NOMO-1 treated with DMSO at 0.1 percent for 48 hours (cell line): Measurements from ENCODE around the gene APBA2.
"Not testable (repeated sequence)": the region's sequence is repeated elsewhere in the genome, so short reads cannot be mapped to it uniquely, and the experiment has no call there.

Experiments
- DNase-seq: peaks from one replicate; lab custom pipeline; 2025; ENCODE audit not compliant: unreplicated experiment; lab: John Stamatoyannopoulos, UW

APBA2 gene

DNA sequence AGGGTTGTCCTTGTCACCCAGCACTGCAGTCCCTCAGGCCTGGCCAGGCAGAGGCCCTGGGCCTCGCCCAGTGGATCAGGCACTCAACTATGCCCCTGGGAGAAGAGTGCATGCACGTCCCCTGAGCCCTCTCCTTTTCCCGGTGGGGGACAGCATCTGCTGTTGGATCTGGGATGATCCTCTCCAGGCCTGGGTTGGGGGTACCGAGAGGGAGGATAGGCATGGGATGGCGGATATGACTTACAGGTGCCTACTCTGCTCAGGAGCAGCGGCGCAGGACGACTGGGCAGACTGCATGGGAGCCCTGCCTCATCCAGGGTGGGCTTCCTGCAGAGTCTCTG is 9.0 kb upstream of the APBA2 start:
- DNase-seq, result no peak

DNA sequence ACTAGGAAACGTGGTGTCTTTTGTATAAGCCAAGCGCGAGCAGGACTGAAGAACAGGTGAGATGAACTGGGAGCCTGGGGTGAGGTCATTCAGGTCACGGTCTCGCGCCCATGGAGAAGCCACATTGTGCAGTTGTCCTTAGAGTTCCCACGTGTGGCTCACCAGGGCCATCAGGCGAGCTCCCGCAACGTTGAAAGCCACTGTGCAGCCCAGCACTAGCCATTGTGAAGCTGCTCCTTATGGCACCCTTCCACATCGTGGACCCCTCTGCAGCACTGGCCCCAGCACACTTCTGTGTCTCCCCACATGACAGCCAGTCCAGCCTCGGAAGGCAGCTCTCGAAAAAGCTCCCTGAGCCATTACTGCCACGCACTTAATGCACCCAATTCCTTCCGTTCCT is 7.6 kb upstream of the APBA2 start:
- no peak for DNase-seq

DNA sequence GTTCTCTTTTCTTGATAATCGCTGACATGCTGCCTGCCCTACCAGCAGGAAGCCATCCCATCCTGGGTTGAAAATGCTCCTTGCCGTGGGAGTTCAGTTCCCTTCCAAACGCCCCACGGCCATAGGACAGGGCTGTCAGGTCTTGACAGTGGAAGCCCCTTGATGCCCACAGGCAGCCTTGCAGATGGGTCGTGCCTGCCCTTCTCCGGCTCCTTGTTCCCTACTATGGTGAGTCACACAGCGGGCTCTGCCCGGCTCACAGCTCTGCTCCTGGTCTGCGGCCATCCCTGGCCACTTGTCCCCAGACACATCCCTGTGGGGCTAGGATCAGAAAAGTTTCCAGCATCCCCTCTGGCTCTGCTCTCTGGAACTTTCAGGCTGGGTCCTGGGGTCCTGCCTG is 6.2 kb upstream of the APBA2 start:
- DNase-seq, result no peak

DNA sequence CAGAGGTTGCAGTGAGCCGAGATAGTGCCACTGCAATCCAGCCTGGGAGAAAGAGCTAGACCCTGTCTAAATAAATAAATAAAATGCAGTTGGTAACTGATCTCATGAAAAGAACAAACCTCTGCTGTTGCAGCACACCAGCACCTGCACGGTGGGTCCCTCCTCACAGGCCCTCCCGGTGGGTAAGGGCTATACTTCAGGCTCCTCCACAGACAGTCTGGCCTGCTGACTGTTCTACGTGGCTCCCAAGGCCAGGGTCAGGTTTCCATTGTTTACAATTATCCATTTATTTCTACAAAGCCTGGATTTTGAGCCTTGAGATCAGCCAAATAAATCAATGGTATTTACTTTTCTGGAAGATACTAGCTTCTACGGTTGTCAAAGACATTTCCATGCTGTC is 5.1 kb upstream of the APBA2 start:
- DNase-seq, result no peak

DNA sequence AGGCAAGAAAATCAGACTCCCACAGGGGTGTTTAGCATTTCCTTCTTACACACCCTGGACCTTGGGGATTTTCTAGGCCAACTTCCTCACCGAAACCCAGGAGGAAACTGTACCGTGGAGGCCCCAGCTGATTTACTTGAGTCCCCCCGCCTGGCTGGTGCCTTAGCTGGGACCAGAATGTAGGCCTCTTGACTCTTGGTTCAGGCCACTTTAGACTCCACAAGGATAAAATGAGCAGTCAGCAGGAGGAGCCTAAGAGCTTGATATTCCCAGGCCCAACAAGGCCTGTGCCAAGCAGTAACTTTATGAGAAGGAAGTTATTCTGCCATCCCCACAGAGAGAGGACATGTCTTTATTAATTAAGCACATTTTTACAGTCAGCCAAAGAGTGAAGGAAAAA is 4.6 kb upstream of the APBA2 start:
- DNase-seq, result peak; percentile 9

DNA sequence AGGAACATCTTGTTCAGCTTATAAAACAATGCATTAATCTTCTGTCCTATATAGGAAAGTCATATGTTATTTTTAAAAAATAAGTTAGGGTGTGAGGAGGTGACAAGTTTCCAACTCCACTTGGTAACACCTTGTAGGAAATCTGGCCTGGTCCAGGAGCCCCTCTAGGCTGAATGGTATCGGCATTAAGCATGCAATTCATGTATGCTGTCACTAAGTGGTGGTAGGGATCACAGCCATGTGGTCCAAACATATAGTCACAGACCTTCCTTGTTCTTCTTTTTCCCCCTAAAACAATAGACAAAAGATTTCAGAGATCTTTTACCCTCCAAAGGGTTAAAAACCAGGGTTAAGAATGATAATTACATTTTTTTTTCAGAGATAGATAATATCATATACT is 4.2 kb upstream of the APBA2 start:
- no peak for DNase-seq

DNA sequence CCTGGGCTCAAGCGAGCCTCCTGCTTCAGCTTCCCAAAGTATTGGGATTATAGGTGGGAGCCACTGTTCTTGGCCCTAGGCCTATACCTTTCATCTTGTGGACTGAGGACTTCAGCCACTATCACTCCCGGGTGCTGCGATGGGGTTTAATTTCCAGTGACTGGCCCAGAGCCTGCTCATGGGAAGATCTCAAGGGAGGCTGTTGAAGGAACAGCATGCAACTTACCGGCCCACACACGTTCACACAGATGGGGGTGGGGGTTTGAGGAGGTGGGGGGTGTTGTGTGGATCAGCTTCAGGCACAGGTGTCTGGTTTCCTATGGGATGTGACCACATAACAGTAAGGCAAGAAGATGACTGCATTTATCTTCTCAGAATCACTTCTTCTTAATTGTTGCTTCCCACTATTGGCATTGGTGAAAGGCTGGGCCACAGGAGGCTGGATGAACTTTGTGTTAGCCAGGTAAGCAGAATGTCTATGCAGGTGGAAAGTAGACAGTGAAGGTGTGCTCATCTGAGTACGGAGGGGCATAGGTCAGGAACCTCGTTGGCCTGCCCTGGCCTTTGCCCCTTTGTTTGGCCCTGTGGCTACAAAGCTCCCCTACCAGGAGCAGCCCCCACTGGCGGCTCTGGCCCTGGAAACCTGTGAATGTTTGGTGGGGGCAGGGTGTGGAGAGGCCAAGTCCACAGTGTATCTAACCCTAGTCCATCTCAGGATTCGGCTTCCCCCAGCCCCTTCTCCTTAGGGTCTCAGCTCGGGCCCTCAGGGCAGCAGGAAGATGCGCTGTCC is 1.4 kb upstream of the APBA2 start:
- DNase-seq, result no peak

DNA sequence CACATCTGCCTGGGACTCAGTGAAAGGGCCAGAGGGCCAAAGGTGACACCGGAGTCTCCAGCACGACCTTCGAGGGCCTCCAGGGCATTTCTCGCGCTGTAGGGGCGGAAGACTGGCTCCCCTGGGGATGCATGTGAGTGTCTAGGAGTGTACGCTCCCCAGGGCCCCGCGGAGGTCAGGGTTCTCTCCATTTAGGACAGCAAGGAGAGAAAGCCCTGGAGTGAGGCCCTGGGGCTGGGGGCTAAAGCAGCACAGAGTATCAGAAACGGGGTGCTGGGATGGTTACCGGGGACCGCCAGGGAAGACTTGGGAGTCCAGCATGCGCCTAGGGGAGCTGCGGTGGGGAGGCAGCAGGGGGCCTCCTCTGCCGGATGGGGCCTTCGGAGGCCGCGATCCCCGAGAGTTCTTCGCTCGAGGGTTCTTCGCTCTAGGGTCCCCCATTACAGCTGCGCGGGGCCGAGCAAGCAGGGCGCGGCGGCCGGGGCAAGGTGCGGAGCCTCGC is 595 bp upstream of the APBA2 start:
- DNase-seq, result no peak

DNA sequence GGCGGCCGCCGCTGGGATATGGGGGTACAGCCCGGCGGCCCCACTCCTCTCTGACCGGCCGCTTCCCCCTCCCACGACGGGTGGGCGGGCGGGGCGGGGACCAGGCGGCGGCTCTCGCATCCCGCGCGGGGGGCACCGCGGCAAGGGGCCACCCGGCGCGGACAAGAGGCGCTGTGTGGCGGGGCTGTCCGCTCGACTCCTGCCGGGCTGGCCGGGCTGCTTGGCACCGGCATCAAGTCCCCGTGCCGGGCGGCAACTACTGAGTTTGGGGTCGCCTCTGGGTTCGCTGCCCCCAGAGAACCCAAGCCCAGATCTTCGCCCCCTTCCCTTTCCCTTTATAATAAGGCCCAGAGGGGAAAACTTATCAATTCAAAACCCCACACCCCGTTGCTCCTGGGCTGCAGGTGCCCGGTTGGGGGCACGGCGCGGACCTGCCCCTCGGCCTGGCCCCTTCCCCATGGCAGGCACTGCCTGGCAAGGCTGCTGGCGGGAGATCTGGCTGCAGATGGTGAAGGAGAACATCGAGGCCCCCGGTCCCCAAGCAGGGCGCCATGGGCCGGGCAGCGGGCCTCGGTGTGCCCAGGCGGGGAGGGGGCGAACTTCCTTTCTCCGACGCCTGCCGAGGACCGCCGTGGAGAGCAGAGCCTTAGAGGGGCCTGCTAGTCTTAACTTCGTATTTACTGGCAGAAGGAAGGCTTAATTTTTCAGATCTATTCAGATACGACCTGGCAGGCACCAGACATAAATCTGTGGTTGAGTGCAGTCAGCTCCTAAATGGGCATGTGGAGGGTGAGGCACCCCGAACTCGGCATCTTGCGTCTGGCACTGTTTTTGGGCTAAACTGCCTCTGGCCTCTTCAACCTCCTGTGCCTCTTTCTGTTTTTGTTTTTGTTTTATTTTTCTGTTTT is 911 bp downstream of the APBA2 start:
- DNase-seq, result no peak

DNA sequence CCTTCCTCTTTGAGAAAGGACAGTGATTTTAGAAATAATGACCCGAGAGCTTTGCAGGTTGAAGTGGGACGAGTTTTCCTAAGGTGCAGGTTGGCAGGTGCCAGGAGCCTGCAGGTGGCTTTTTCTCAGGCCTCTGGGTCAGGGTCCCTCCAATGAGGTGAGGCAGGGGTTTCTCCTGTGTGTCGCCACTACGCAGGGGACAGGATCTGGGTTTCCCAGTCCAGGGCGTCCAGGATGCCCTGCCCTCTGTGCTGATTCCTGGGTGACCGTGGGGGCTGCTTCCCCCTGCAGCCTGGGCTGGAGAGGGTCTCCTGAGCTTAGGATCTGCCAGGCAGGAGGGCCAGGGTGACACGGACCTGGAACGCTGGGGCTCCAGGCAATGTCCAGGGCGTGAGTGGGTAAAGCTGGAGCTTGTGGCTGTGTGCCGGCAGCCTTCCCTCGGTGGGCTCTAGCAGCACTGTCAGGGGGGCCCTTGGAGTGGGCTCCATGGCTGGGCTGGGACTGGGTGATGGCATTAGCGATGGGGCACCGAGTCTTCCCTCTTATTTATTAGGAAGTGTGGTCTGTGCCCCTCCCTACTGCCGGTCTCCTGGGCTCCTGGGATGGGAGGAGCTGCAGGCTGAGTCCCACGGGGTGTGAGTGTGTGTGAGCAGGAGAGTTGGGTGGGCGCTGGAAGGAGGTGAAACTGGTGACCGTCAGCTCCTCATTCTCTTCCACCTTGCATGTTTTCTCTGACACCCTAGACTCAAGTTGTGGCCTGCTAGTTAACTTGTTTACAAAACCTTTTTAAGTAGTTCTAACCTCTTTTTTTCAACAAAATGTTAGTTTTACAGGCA is 1.8 kb downstream of the APBA2 start:
- no peak for DNase-seq

DNA sequence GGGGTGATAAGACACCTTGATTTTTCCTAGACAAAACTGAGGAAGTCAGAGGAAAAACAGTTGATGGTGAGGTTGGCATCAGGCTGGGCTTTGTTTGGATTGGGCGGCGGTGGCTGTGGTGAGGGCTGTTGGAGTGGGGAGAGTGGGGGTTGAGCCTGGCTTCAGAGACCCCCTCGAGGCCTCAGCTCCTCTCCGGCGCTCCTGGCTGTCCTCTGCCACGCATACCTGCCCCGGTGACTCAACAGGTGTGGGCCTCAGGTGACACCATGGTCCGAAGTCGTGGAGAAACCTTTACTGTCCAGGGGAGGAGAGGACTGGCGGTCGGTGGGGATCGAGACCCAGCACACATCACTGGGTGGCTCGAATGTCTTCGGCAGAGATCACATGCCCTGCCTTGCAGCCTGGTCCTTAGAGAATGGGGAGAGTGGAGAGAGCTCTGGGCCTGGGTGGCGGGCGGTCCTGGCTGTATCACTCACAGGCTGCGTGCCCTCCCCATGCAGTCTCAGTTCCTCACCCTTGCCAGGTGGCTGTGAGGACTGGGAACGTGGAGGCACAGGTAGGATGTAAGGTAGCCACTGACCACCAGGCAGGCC is 2.6 kb downstream of the APBA2 start:
- DNase-seq, result no peak

DNA sequence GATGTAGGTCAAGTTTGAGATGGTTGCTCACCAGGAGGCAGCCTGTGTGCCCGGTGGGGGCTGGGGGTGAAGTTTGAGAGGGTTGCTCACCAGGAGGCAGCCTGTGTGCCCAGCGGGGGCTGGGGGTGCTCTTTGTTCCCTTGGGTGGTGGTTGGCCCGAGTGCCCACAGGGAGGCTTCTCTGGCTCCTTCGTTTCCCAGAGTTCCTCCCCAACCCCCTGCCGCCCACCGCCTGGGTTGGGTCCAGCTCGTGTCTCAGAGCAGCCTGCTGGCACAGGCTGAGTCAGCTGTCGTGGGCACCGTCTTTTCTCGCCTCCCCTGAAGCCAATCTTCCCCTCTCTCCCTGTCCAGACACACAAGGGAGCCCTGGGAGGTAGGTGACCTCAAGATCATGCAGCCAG is 3.1 kb downstream of the APBA2 start:
- DNase-seq, result no peak

DNA sequence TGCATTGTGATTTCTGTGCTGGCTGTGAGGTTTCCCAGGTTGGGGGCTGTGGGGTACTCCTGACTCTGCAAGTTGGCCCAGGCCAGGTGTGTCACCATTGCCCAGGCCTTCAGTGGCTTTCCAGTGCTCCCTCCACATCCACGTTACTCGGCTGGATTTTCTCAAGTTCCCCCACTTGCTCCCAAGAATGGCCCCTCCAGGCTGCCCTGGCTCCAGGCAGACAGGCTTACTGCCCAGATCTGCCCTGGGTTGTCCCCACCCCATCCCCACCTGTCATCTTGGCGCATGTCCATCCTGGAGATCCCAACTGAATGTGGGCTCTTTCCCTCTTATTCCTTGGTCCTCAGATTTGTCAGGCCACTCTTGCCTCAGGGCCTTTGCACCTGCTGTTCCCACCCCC is 3.6 kb downstream of the APBA2 start:
- DNase-seq, result no peak

DNA sequence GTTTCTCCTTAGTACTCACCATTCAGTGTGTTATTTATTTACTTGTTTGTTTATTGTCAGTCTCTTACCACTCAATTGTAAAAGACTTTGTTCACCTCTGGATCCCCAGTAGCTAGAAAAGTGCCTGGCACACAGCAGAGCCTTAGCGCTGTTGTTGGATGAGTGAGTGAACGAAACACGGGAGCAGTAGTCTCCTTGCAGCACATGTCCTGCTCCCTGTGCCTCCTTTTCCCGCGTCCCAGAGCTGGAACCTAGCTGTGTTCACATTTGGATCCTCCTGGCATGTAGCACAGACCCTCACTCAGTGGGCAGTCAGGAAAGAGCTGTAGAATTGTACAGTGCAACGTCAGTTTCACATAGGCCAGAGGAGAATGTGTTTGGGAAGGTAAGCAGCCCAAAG is 4.1 kb downstream of the APBA2 start:
- DNase-seq, result not testable (repeated sequence)

DNA sequence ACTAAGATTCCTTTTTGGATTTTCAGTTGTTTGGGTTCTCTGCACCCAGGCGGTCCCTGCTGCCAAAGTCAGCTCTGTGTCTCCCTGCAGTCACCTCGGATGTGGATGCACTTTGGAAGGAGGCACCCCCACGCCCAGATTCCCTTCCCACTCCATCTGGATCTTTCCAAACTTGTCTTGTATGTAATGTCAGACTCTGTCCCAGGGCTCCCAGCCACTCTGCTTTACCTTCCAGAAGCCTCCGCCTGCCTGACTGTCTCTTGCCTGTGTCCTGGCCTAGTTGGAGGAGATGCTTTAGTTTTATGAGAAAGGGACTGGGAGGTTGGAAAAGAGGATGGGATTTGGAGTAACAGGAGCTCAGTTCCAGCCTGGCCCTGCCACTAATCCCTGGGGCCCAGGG is 4.5 kb downstream of the APBA2 start:
- not testable (repeated sequence) for DNase-seq

DNA sequence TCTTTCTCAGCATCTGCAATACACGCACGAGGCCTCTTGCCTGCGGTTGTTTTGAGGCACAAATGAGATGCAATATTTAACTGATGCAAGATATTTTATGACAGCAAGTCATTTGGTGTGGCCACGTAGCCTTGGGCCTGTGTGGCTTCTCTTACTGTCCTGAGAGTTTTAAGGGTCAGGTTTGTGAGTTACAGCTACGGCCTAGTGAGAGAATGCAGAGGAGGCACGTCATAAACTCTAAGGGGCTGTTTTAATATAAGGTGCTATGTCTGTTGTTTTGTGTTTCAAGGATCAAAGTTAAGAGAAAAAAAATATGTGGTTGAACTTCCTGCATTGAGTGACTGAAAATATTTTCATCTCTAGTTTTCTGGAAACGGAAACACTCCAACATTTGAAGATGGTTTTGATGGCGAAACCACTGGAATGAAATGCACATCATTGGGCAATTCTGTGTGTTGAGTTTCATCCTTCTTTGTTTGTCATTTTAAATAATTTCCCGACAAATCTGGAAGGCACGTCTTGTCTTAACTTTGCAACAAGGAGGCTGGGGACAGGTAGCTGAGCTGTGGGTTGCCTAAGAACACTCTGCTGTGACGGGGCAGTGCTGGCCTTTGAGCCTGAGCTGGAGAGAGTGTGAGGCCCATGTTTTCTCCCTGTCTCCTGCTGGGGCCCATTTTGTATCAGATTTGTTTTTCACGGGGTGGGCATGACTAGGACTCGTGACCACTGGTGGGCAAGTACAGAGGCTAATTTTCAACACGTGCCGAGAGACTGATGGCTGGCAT is 5.1 kb downstream of the APBA2 start:
- peak; percentile 85 for DNase-seq

DNA sequence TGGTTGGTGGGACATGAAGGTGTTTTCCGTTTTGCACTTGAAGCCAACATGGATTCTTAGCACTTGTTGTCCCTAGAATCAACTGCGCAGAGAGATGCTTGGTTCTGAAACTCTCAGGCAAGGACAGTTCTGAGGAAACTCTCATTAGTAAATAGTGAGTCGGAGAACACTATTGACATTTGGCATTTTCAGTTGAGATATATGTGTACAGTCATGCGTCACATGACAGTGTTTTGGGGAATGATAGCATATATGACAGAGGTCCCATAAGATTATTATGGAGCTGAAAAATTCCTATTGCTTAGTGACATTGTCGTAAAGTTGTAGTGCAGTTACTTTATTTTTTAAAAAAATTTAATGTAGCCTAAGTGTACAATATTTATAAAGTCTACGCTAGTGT is 5.8 kb downstream of the APBA2 start:
- no peak for DNase-seq

DNA sequence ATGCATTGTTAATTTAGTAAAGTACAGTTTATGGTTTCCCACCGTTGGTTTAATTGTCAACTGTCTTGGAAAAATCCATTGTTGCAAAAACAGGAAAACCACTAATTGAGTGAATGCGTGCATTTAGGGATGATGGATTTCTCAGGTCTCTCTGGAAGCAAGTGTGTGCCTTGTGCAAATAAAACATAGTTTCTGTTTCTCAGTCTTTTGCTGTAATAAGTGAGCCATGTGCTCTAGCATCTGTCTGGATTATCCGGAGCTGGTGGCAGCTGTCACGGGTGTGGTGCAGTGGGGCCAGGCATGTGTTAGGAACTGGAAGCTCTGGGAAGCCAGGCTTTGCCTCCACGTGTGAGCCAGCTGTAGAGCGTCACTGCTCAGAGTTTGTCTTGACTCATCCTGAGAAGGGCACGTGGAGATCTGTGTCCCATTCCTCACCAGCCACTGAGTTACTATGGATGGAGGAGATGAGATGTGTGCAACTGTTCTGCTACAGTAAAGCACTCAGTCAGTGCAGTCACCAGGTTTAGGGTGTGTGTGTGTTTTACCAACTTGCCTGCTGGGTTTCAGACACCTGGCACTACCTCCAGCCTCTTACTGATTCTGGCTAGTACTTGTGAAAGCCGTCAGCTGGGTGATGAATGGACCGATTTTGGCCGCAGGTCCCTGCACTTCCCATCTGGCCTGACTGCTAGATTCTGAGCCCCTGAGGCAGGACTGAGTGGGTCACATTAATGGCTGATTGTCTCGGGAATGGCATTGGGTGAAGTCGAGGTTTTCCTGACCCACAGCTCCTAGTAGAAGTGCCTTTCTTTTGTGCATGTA is 7.2 kb downstream of the APBA2 start:
- peak; percentile 46 for DNase-seq

DNA sequence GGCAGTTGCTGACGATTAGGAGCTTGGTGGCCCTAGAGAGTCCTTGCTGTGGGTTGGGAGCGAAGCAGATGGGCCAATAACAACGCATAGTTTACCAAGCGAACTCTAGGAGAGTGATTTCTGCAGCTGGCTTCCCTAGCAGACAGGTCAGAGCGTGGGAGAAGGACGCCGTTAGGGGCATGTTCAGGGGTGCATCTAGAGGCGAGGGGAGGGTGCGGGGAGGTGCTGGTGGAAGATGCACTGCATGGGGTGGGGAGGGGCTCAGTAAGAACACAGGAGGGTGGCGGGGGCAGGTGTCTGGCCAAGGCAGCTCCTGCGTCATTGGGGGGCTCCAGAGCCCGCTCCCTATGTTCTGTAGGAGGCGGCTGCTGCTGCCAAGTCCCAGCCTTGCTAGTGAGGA is 8.9 kb downstream of the APBA2 start:
- no peak for DNase-seq
